SK-N-SH (cell line): ENCODE data around the gene OGDH. TPM values are rescaled to one million over a fixed set of nuclear protein-coding genes. Genes with fewer than 3 reads are reported as not detected.
A peak's percentile ranks its signal among the peaks of the same experiment; 100 is the strongest.

ENCODE experiments used
- CTCF ChIA-PET: fragments of 300-600, 350-600 bp; formaldehyde crosslinking; extraction: SDS; loops from one replicate; lab custom pipeline; 2021; lab: Yijun Ruan, JAX
- POLR2A ChIA-PET: fragments of 350-600 bp; sonication (Branson Sonifier 250); formaldehyde crosslinking; extraction: SDS; loops from one replicate; lab custom pipeline; 2020; ENCODE audit warnings: antibody characterized with exemption, inconsistent platforms; lab: Yijun Ruan, JAX
- DNase-seq: peaks from one replicate; pipeline ENCODE4 v3.0.0; 2012
- H2AFZ ChIP-seq: fragments of 200-600 bp; sonication (generic); 2 replicates; pipeline ENCODE4 v1.8.1; 2016; ENCODE audit warnings: antibody characterized with exemption, mild to moderate bottlenecking, low read depth
- H3F3A ChIP-seq: fragments of 200-600 bp; sonication (generic); replicated peaks from 2 replicates; pipeline ENCODE3; 2016; ENCODE audit warnings: antibody characterized with exemption, mild to moderate bottlenecking; ENCODE audit not compliant: insufficient read depth
- H3K27ac ChIP-seq, 2 experiments: fragments of 200-500 bp in 1 of 2; fragments of 200-600 bp in 1 of 2; sonication (Bioruptor generic) in 1 of 2; sonication (generic), shearing (Covaris generic) in 1 of 2; 2 replicates each; pipeline versions ENCODE4 v1.5.1 to v1.6.1; 2014 to 2016; ENCODE audit warnings: low read depth in 2 of 2, inconsistent platforms in 1 of 2, low read length in 1 of 2, mild to moderate bottlenecking in 1 of 2, mixed read lengths in 1 of 2
- H3K27me3 ChIP-seq: fragments of 200-600 bp; sonication (generic), shearing (Covaris generic); 2 replicates; pipeline ENCODE4 v1.6.1; 2016; ENCODE audit warnings: mixed run types; ENCODE audit not compliant: insufficient read depth
- H3K36me3 ChIP-seq, 2 experiments: fragments of 200-500 bp in 1 of 2; fragments of 200-600 bp in 1 of 2; sonication (Bioruptor generic) in 1 of 2; sonication (generic) in 1 of 2; replicated peaks in 1 of 2; 2 replicates each; pipeline versions ENCODE3 to v1.5.1; 2014 to 2016; ENCODE audit warnings: low read length in 1 of 2, mild to moderate bottlenecking in 1 of 2; ENCODE audit not compliant: insufficient read depth in 2 of 2, control insufficient read depth in 1 of 2
- H3K4me1 ChIP-seq, 2 experiments: fragments of 200-500 bp in 1 of 2; fragments of 200-600 bp in 1 of 2; sonication (Bioruptor generic) in 1 of 2; sonication (generic), shearing (Covaris generic) in 1 of 2; 2 replicates each; pipeline versions ENCODE4 v1.5.1 to v1.6.1; 2014 to 2016; ENCODE audit warnings: low read depth in 1 of 2, low read length in 1 of 2, mixed run types in 1 of 2; ENCODE audit not compliant: insufficient read depth in 2 of 2, control insufficient read depth in 1 of 2
- H3K4me2 ChIP-seq: fragments of 200-600 bp; sonication (generic), shearing (Covaris generic); 2 replicates; pipeline ENCODE4 v1.6.1; 2017; ENCODE audit warnings: mixed run types
- H3K4me3 ChIP-seq, 2 experiments: fragments of 200-500 bp in 1 of 2; fragments of 200-600 bp in 1 of 2; sonication (Bioruptor generic) in 1 of 2; sonication (generic), shearing (Covaris generic) in 1 of 2; 2 replicates each; pipeline versions ENCODE4 v1.5.1 to v1.8.1; 2014 to 2016; ENCODE audit warnings: low read depth in 2 of 2, inconsistent platforms in 1 of 2, low read length in 1 of 2, mild to moderate bottlenecking in 1 of 2, mixed read lengths in 1 of 2, moderate library complexity in 1 of 2
- H3K79me2 ChIP-seq: fragments of 200-600 bp; sonication (generic); 2 replicates; pipeline ENCODE4 v1.8.1; 2017; ENCODE audit warnings: mild to moderate bottlenecking; ENCODE audit not compliant: insufficient read depth
- H3K9ac ChIP-seq: fragments of 200-600 bp; sonication (generic); 2 replicates; pipeline ENCODE4 v1.6.1; 2017; ENCODE audit warnings: mixed run types
- H3K9me2 ChIP-seq: fragments of 200-600 bp; sonication (generic); 2 replicates; pipeline ENCODE4 v1.6.1; 2017; ENCODE audit warnings: mixed run types
- H3K9me3 ChIP-seq: fragments of 200-600 bp; sonication (generic); 2 replicates; pipeline ENCODE4 v1.6.1; 2017; ENCODE audit warnings: mixed run types, mild to moderate bottlenecking, moderate library complexity
- H4K20me1 ChIP-seq: fragments of 200-600 bp; sonication (generic); 2 replicates; pipeline ENCODE4 v1.6.1; 2017; ENCODE audit warnings: mild to moderate bottlenecking, mixed run types; ENCODE audit not compliant: insufficient read depth
- CHD2 ChIP-seq: fragments of 150-350 bp; IDR thresholded peaks from 2 replicates; pipeline ENCODE4 v1.6.1; 2018; ENCODE audit warnings: low read length; ENCODE audit not compliant: partially characterized antibody
- EP300 ChIP-seq, 2 experiments: IDR thresholded peaks; 2 replicates each; pipeline versions ENCODE4 v1.4.0 to v1.6.1; 2012; ENCODE audit warnings: borderline replicate concordance in 1 of 2, low read depth in 1 of 2, low read length in 1 of 2
- FOSL2 ChIP-seq: IDR thresholded peaks from 2 replicates; pipeline ENCODE4 v1.4.0; 2012; ENCODE audit warnings: low read depth, mild to moderate bottlenecking, moderate library complexity, borderline replicate concordance
- FOXM1 ChIP-seq: IDR thresholded peaks from 2 replicates; pipeline ENCODE4 v1.4.0; 2012; ENCODE audit warnings: low read depth, mild to moderate bottlenecking
- GABPA ChIP-seq: IDR thresholded peaks from 2 replicates; pipeline ENCODE4 v1.4.0; 2012; ENCODE audit warnings: low read depth, mild to moderate bottlenecking
- GATA2 ChIP-seq: sonication (generic); formaldehyde crosslinking; IDR thresholded peaks from 2 replicates; pipeline ENCODE4 v1.5.0; 2020; ENCODE audit warnings: mild to moderate bottlenecking, missing genetic modification reagents
- JUND ChIP-seq: IDR thresholded peaks from 2 replicates; pipeline ENCODE4 v1.4.0; 2012
- NFIC ChIP-seq: IDR thresholded peaks from 2 replicates; pipeline ENCODE4 v1.4.0; 2012; ENCODE audit warnings: borderline replicate concordance
- NRF1 ChIP-seq: IDR thresholded peaks from 2 replicates; pipeline ENCODE4 v1.6.1; 2012; ENCODE audit warnings: low read depth, mild to moderate bottlenecking, low read length
- POLR2AphosphoS5 ChIP-seq: IDR thresholded peaks from 2 replicates; pipeline ENCODE4 v1.6.1; 2012; ENCODE audit warnings: low read depth, low read length
- RCOR1 ChIP-seq: fragments of 150-350 bp; IDR thresholded peaks from 2 replicates; pipeline ENCODE4 v1.6.1; 2017; ENCODE audit warnings: antibody characterized with exemption, low read length
- TAF1 ChIP-seq: IDR thresholded peaks from 2 replicates; pipeline ENCODE4 v1.6.1; 2012; ENCODE audit warnings: low read depth, mild to moderate bottlenecking, low read length, moderate library complexity, borderline replicate concordance
- TCF12 ChIP-seq: IDR thresholded peaks from 2 replicates; pipeline ENCODE4 v1.4.0; 2012
- TEAD4 ChIP-seq: IDR thresholded peaks from 2 replicates; pipeline ENCODE4 v1.4.0; 2012; ENCODE audit warnings: mild to moderate bottlenecking, borderline replicate concordance; ENCODE audit not compliant: insufficient read depth
- YY1 ChIP-seq: IDR thresholded peaks from 2 replicates; pipeline ENCODE4 v1.4.0; 2012; ENCODE audit warnings: low read depth, mild to moderate bottlenecking
- WGBS: methylation state at CpG from one replicate; pipeline ENCODE4 v1.1.6; 2017; ENCODE audit warnings: low lambda C conversion rate; 5-methylcytosine and 5-hydroxymethylcytosine counted together
- polyA plus RNA-seq, 3 experiments: library from polyadenylated mRNA; depleted of rRNA; stranded (reverse); fragments of >200 nt; gene quantifications; 2 replicates each; pipeline ENCODE4 v1.2.3, GENCODE V29; 2012
- TF ChIP-seq, protein P1 (sequence below): fragments of 150-350 bp; IDR thresholded peaks from 2 replicates; pipeline ENCODE4 v1.6.1; 2017; ENCODE audit warnings: antibody characterized with exemption, low read length, low read depth, borderline replicate concordance
- TF ChIP-seq, protein P2 (sequence below): fragments of 200-600 bp; sonication (generic); IDR thresholded peaks from 2 replicates; pipeline ENCODE4 v1.6.1; 2017; ENCODE audit warnings: antibody characterized with exemption, mild to moderate bottlenecking, moderate library complexity
- TF ChIP-seq, protein P3 (sequence below): fragments of 150-350 bp; IDR thresholded peaks from 2 replicates; pipeline ENCODE4 v1.6.1; 2016; ENCODE audit warnings: mild to moderate bottlenecking, low read depth, low read length
- TF ChIP-seq, protein P4 (sequence below): IDR thresholded peaks from 2 replicates; pipeline ENCODE4 v1.4.0; 2012; ENCODE audit warnings: low read depth, borderline replicate concordance
- TF ChIP-seq, protein P5 (sequence below): IDR thresholded peaks from 2 replicates; pipeline ENCODE4 v1.4.0; 2012; ENCODE audit warnings: low read depth

Gene OGDH
- polyA plus RNA-seq, 1 of the 3 experiments (the other 2 are of a cell fraction): 69.4 TPM

DNA sequence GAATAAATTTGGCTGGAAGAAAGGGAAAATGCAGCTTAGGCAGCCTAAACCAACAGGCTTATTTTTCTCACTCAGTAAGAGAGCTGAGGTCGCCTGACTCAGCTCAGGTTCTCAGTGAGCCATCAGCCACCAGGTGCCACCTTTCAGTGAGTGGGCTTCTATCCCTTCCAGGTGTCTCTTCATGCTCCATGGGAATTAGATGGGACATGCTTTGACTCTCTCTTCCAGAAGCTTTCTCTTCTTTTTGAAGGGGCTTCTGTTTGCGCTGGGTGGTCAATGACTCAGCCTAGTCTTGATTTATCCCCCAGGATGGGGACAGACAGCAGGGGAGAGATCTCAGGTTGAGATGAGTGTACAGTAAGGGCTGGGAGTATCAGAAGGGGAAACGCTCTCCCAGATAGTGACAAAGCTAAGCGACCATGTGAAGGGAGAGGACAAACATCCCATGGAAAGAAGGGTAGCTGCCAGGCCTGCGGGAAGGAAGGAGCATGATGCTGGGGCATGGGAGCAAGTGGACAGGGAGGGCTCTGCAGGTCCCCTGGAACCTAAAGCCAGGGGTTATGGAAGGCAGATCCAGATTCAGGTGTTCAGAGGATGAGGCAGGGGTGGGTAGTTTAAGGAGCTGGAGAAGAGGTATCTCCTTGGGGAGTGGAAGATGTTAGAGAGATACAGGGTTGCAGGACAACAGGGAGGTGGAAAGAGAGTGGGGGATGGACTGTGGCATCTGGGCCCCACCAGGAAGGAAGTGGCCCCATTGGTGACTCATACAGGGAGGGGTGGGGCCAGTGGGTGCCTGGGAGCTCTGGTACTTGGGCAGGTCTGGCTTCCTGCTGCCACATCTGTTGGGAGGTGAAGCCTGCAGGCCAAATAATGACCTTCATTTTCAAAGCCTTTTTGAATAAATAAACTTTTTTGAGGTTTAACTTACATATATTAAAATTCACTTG is 32.5 kb downstream of the OGDH start (continued):
- TF ChIP-seq, protein P1, sequence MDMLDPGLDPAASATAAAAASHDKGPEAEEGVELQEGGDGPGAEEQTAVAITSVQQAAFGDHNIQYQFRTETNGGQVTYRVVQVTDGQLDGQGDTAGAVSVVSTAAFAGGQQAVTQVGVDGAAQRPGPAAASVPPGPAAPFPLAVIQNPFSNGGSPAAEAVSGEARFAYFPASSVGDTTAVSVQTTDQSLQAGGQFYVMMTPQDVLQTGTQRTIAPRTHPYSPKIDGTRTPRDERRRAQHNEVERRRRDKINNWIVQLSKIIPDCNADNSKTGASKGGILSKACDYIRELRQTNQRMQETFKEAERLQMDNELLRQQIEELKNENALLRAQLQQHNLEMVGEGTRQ: no peak
- TF ChIP-seq TAF1 (peak; percentile 60; the same call in 1 of the 2 replicates), JUND (peak; percentile 96), YY1 (no peak), CHD2 (peak; percentile 53), RCOR1 (peak; percentile 15; the same call in 1 of the 2 replicates), TCF12 (peak; percentile 89)
- TF ChIP-seq, protein P2, sequence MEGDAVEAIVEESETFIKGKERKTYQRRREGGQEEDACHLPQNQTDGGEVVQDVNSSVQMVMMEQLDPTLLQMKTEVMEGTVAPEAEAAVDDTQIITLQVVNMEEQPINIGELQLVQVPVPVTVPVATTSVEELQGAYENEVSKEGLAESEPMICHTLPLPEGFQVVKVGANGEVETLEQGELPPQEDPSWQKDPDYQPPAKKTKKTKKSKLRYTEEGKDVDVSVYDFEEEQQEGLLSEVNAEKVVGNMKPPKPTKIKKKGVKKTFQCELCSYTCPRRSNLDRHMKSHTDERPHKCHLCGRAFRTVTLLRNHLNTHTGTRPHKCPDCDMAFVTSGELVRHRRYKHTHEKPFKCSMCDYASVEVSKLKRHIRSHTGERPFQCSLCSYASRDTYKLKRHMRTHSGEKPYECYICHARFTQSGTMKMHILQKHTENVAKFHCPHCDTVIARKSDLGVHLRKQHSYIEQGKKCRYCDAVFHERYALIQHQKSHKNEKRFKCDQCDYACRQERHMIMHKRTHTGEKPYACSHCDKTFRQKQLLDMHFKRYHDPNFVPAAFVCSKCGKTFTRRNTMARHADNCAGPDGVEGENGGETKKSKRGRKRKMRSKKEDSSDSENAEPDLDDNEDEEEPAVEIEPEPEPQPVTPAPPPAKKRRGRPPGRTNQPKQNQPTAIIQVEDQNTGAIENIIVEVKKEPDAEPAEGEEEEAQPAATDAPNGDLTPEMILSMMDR: peak; percentile 7; the same call in 1 of the 2 replicates
- TF ChIP-seq, protein P3, sequence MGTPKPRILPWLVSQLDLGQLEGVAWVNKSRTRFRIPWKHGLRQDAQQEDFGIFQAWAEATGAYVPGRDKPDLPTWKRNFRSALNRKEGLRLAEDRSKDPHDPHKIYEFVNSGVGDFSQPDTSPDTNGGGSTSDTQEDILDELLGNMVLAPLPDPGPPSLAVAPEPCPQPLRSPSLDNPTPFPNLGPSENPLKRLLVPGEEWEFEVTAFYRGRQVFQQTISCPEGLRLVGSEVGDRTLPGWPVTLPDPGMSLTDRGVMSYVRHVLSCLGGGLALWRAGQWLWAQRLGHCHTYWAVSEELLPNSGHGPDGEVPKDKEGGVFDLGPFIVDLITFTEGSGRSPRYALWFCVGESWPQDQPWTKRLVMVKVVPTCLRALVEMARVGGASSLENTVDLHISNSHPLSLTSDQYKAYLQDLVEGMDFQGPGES: no peak

DNA sequence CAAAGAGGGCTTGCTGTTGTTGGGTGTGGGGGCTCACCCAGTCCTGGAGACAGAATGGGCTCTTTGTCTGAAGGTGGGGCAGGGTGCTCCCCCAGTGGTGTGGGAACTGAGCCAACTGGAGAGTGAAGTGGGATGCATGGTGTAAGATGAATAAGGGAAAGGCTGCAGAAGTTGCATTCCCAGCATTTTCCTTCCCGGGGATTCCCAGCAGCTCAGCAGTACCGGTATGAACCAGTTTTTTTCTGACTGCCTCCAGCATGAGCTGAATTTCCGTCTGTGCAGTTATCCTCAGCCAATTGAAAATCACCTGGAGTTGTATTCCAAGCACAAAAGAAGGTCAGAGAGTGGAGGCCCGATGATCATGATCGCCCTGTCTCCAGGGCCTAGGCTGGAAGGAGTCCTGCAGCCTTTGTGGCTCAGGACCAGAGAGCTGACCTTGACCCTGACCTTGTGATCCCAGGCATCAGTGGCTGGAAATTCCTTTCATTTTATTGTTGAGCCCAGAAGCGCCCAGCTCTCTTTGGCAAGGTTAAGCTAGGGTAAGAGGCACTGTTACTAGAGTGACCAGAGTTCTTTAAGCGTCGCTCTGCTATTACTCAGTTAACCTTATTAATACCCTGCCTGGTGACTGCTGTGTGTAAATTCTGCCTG is 33.4 kb downstream of the OGDH start:
- peak; percentile 31 for DNase-seq

More for the DNA sequence above, 33.4 kb downstream of the OGDH start:
- Histone ChIP-seq H4K20me1 (no peaks in the 10 kb centered on the region), H3K9me2 (no peaks in the 10 kb centered on the region), H2AFZ (peak overlapping the region; percentile 30; the same call in 1 of the 2 replicates), H3K79me2 (peaks cover 19% of the 10 kb centered on the region; the same call in 1 of the 2 replicates), H3K4me2 (peak overlapping the region; percentile 57), H3F3A (peaks cover 32% of the 10 kb centered on the region), H3K27me3 (no peaks in the 10 kb centered on the region), H3K4me1 (peaks cover 19 to 32% of the 10 kb centered on the region in 2 experiments), H3K36me3 (no peaks in the 10 kb centered on the region), H3K9ac (peak overlapping the region; percentile 59), H3K27ac (peak overlapping the region; percentile 87 to 89), H3K4me3 (peak overlapping the region in 1 of 2 experiments; percentile 15; a peak in 1 of 4 replicates), H3K9me3 (no peaks in the 10 kb centered on the region)
- WGBS: 34% methylated on average over 8 of the region's 8 CpGs
- TF ChIP-seq, protein P4, sequence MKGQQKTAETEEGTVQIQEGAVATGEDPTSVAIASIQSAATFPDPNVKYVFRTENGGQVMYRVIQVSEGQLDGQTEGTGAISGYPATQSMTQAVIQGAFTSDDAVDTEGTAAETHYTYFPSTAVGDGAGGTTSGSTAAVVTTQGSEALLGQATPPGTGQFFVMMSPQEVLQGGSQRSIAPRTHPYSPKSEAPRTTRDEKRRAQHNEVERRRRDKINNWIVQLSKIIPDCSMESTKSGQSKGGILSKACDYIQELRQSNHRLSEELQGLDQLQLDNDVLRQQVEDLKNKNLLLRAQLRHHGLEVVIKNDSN: no peak
- TF ChIP-seq NFIC (peak; percentile 78; the same call in 1 of the 2 replicates), FOXM1 (no peak), NRF1 (no peak), EP300 (IDR thresholded peaks at IDR 0.05; ENCODE audit: borderline replicate concordance in 1 of 2, low read depth in 1 of 2, low read length in 1 of 2) (peak in 1 of 2 experiments; percentile 35; a peak in 1 of 4 replicates), TCF12 (0 out of 2 replicates have a peak, but pooled peaks have one; percentile 4), POLR2AphosphoS5 (0 out of 2 replicates have a peak, but pooled peaks have one; percentile 40), TAF1 (peak; percentile 37; the same call in 1 of the 2 replicates), CHD2 (no peak), GABPA (peak; percentile 19; the same call in 1 of the 2 replicates), GATA2 (CRISPR knock-in tag) (no peak), FOSL2 (peak; percentile 27; the same call in 1 of the 2 replicates), TEAD4 (peak; percentile 58; the same call in 1 of the 2 replicates)
- TF ChIP-seq, protein P5, sequence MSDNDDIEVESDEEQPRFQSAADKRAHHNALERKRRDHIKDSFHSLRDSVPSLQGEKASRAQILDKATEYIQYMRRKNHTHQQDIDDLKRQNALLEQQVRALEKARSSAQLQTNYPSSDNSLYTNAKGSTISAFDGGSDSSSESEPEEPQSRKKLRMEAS: peak; percentile 68; the same call in 1 of the 2 replicates
- POLR2A ChIA-PET: interaction anchor here (1.9 kb wide), 1 partner anchor 33 kb away, joined by 7 read pairs; the partner anchor contains the start of gene OGDH
- CTCF ChIA-PET: interaction anchor here (0.9 to 2.0 kb wide), 5 partner anchors 8 to 496 kb away, joined by 3 to 5 read pairs (median 4); no protein-coding TSS in a partner anchor
